ENCODE measurements around the gene OGDH.

GRCh38 chr7:44727158-44727936, 120.9 kb downstream of the OGDH start:
- TF ChIP-seq EP300 (IDR thresholded peaks at IDR 0.05) (no peak), POLR2A (IDR thresholded peaks at IDR 0.05) (no peak)
